K562 (cell line): ENCODE measurements around the gene TSHZ1.

ENCODE experiments used
- FOXA1 ChIP-seq: fragments of 450-650 bp; IDR thresholded peaks from 2 replicates; pipeline ENCODE4 v1.6.1; 2016; ENCODE audit warnings: mild to moderate bottlenecking, borderline replicate concordance
- GTF2F1 ChIP-seq: IDR thresholded peaks from 2 replicates; pipeline ENCODE4 v1.6.1; 2011; ENCODE audit warnings: low read depth, low read length, improper control_type of control experiment
- MED1 ChIP-seq: sonication (generic); formaldehyde crosslinking; IDR thresholded peaks from 2 replicates; pipeline ENCODE4 v1.8.1; 2023; ENCODE audit warnings: missing genetic modification reagents, borderline replicate concordance
- MEF2D ChIP-seq: conservative IDR thresholded peaks from 2 replicates; pipeline ENCODE4 v1.6.1; 2016; ENCODE audit warnings: low read depth, missing genetic modification characterization, missing compliant biosample characterization
- NUFIP1 ChIP-seq: fragments of 450-650 bp; IDR thresholded peaks from 2 replicates; pipeline ENCODE4 v1.6.1; 2018; ENCODE audit not compliant: partially characterized antibody
- PHF20 ChIP-seq: fragments of 450-650 bp; IDR thresholded peaks from 2 replicates; pipeline ENCODE4 v1.6.1; 2018; ENCODE audit not compliant: partially characterized antibody
- SMARCC2 ChIP-seq: fragments of 450-650 bp; IDR thresholded peaks from 2 replicates; pipeline ENCODE4 v1.6.1; 2017; ENCODE audit warnings: antibody characterized with exemption, moderate library complexity, mild to moderate bottlenecking, low read depth
- ZNF318 ChIP-seq, 2 experiments: fragments of 450-650 bp; IDR thresholded peaks; 2 replicates each; pipeline ENCODE4 v1.6.1; 2016; ENCODE audit warnings: mild to moderate bottlenecking in 2 of 2, borderline replicate concordance in 1 of 2, low read depth in 1 of 2, moderate library complexity in 1 of 2
- ZNF518B ChIP-seq: fragments of 250-450 bp; sonication (Bioruptor Pico); IDR thresholded peaks from 2 replicates; pipeline ENCODE4 v1.5.0; 2021; ENCODE audit warnings: mild to moderate bottlenecking, moderate library complexity

GRCh38 chr18:75227535-75228296 is 17.1 kb downstream of the TSHZ1 start:
- TF ChIP-seq GTF2F1 (no peak), SMARCC2 (no peak), NUFIP1 (no peak), FOXA1 (no peak), PHF20 (no peak), MEF2D (no peak), ZNF518B (CRISPR knock-in tag) (no peak), ZNF318 (IDR thresholded peaks at IDR 0.05; ENCODE audit: borderline replicate concordance in 1 of 2, low read depth in 1 of 2) (no peak), MED1 (CRISPR knock-in tag) (no peak)
